ENCODE measurements around the gene ZNF83.
"Not testable (repeated sequence)": the region's sequence is repeated elsewhere in the genome, so short reads cannot be mapped to it uniquely, and the experiment has no call there.

Gene ZNF83

GRCh38 chr19:52637718-52638585 lies at the start of gene ZNF83:
Gene ZNF83 (minus strand): TSS chr19:52638355.
- H3K4me3 ChIP-seq (ENCODE audit: low read depth, low read length) = peak within 1 kb of the TSS; percentile 69
- TF ChIP-seq, protein P1, sequence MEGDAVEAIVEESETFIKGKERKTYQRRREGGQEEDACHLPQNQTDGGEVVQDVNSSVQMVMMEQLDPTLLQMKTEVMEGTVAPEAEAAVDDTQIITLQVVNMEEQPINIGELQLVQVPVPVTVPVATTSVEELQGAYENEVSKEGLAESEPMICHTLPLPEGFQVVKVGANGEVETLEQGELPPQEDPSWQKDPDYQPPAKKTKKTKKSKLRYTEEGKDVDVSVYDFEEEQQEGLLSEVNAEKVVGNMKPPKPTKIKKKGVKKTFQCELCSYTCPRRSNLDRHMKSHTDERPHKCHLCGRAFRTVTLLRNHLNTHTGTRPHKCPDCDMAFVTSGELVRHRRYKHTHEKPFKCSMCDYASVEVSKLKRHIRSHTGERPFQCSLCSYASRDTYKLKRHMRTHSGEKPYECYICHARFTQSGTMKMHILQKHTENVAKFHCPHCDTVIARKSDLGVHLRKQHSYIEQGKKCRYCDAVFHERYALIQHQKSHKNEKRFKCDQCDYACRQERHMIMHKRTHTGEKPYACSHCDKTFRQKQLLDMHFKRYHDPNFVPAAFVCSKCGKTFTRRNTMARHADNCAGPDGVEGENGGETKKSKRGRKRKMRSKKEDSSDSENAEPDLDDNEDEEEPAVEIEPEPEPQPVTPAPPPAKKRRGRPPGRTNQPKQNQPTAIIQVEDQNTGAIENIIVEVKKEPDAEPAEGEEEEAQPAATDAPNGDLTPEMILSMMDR (IDR thresholded peaks at IDR 0.05; ENCODE audit: low read depth, low read length) = no peak

GRCh38 chr19:52687684-52688083 lies 49.5 kb upstream of the ZNF83 start:
- TF ChIP-seq, protein P1 (IDR thresholded peaks at IDR 0.05; ENCODE audit: low read depth, low read length) = no peak
- no peak overlapping the region for H3K4me3 ChIP-seq (ENCODE audit: low read depth, low read length)

DNA sequence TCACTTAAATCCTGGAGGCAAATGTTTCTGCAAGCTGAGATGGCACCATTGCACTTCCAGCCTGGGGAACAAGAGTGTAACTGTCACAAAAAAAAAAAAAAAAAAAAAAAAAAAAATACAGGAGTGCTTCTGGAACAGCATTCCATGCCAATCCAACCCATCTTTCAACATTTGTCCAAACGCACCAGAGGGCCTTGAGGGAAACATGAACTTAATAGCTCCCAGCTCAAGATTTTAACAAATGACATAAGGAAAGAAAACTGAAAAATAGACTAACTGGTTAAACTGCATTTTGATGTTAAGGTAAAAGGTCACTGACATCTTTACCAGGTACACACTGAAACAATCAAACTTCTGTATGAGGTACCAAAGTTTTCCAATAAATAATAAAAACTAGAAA lies 47.7 kb upstream of the ZNF83 start:
- TF ChIP-seq, protein P1 (IDR thresholded peaks at IDR 0.05; ENCODE audit: low read depth, low read length) = no peak
- H3K4me3 ChIP-seq (ENCODE audit: low read depth, low read length) = no peak overlapping the region

GRCh38 chr19:52681216-52681615 lies 43.1 kb upstream of the ZNF83 start:
- not testable (repeated sequence) for H3K4me3 ChIP-seq (ENCODE audit: low read depth, low read length)

DNA sequence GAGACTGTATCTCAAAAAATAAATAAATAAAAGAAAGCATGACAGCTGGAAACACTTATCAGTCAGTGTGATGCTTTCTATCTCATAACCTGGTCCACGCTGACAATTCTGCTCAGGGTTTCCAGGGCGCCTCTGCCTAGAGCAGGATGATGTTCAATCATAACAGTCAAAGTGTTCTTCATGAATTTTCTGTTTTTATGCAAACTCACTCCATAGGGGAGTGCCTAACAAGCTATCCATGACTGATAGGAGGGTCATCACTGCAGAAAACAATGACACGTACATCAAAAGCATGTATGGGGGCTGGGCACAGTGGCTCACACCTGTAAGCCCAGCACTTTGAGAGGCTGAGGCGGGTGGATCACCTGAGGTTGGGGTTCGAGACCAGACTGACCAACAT lies 41.4 kb upstream of the ZNF83 start:
- TF ChIP-seq, protein P1 (IDR thresholded peaks at IDR 0.05; ENCODE audit: low read depth, low read length) = no peak
- no peak overlapping the region for H3K4me3 ChIP-seq (ENCODE audit: low read depth, low read length)

GRCh38 chr19:52675239-52675638 lies 37.1 kb upstream of the ZNF83 start:
- H3K4me3 ChIP-seq (ENCODE audit: low read depth, low read length) = not testable (repeated sequence)

DNA sequence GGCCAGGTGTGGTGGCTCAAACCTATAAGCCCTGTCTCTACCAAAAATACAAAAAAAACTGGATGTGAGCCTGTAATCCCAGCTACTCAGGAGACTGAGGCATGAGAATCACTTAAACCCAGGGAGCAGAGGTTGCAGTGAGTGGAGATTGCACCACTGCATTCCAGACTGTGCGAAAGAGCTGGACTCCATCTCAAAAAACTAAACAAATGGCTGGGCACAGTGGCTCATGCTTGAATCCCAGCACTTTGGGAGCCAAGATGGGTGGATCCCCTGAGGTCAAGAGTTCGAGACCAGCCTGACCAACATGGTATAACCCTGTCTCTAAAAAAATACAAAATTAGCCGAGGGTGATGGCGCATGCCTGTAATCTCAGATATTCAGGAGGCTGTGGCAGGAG lies 34.9 kb upstream of the ZNF83 start:
- no peak overlapping the region for H3K4me3 ChIP-seq (ENCODE audit: low read depth, low read length)
- TF ChIP-seq, protein P1 (IDR thresholded peaks at IDR 0.05; ENCODE audit: low read depth, low read length) = no peak

- H3K4me3 ChIP-seq (ENCODE audit: low read depth, low read length) = no peak overlapping the region
- TF ChIP-seq, protein P1 (IDR thresholded peaks at IDR 0.05; ENCODE audit: low read depth, low read length) = no peak
Observed at GRCh38 chr19:52670046-52670445, 31.9 kb upstream of the ZNF83 start.

All from WI38 (cell line).